Muscle of leg (tissue), 11 donors: Measurements from ENCODE around the gene SEZ6L2. TPM values are rescaled to one million over a fixed set of nuclear protein-coding genes. Genes with fewer than 3 reads are reported as not detected.
"Not testable (repeated sequence)": the region's sequence is repeated elsewhere in the genome, so short reads cannot be mapped to it uniquely, and the experiment has no call there.

Experiments used
- DNase-seq: peaks from one replicate; pipeline ENCODE4 v3.0.0; 2013
- H3K27ac ChIP-seq: one replicate; pipeline ENCODE4 v1.5.1; 2013; ENCODE audit warnings: mild to moderate bottlenecking, low read length, control low read depth
- H3K27me3 ChIP-seq: one replicate; pipeline ENCODE4 v1.6.1; 2013; ENCODE audit warnings: low read length; ENCODE audit not compliant: control insufficient read depth, insufficient read depth
- H3K36me3 ChIP-seq: one replicate; pipeline ENCODE4 v1.6.1; 2013; ENCODE audit warnings: low read length; ENCODE audit not compliant: control insufficient read depth, insufficient read depth
- H3K4me1 ChIP-seq: one replicate; pipeline ENCODE4 v1.6.1; 2013; ENCODE audit warnings: low read length; ENCODE audit not compliant: control insufficient read depth, insufficient read depth
- H3K4me3 ChIP-seq: one replicate; pipeline ENCODE4 v1.5.1; 2013; ENCODE audit warnings: low read length, control low read depth
- H3K9me3 ChIP-seq: replicated peaks from 2 replicates; pipeline ENCODE4 v1.6.1; 2013; ENCODE audit warnings: low read depth, low read length; ENCODE audit not compliant: control insufficient read depth
- WGBS: methylation state at CpG from one replicate; pipeline ENCODE4 v1.1.5; 2013; ENCODE audit warnings: missing lambda C conversion rate; ENCODE audit not compliant: insufficient coverage; 5-methylcytosine and 5-hydroxymethylcytosine counted together
- polyA plus RNA-seq, 8 donors: library from polyadenylated mRNA; unstranded; fragments of 120-200 nt; gene quantifications; one replicate each; pipeline versions ENCODE4 v1.2.1 to v1.2.3, GENCODE V29; 2013; ENCODE audit warnings: inconsistent platforms in 1 of 8, low replicate concordance in 1 of 8; ENCODE audit not compliant: insufficient read length in 8 of 8, insufficient read depth in 1 of 8
- total RNA-seq: library from RNA; stranded (reverse); fragments of 120-200 nt; gene quantifications from one replicate; pipeline ENCODE4 v1.2.4, GENCODE V29; 2013

SEZ6L2 gene
- total and polyA plus RNA-seq, 9 donors = 1.1 to 8.4 (median 2.9) TPM

DNA sequence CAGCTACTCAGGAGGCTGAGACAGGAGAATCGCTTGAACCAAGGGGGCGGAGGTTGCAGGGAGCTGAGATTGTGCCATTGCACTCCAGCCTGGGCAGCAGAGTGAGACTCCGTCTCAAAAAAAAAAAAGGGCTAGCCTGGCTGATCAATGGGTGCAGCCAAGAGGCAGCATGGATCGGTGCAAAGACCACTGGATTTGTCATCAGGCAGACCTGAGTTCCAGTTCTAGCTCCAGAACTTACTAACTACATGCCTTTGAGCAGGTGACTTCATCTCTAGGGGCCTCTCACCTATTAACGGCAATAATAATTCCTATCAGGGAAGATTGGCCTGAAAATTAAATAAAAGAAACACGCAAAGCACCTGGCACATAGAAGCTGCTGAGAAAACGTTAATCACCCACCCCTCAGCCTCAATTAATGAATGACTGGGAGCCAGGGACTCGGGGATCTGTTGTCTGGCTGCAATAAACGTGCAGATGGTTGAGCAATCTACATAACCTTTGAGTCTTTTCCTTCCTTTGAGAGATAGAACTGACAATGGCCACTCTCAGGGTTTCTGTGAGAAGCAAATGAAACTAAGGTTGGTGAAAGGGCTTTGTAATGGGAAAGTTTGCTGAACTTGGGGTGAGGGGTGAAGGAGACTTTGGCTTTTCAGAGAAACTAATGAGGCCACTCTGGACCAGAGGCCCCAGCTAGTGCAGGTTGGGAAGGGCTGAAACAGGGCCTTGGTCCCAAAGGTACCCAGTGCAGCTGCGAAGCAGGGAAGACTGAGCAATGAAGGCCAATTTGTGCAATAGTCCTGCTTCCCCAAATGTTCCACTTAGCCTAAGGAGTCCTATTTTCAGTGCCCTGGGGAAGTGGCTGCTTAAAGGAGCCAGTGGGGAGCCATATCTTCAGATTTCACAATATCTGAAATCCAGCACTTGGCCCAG is 7.6 kb downstream of the SEZ6L2 start:
- Histone ChIP-seq H3K4me3 (no peak overlapping the region), H3K4me1 (no peaks in the 10 kb centered on the region), H3K36me3 (no peaks in the 10 kb centered on the region), H3K9me3 (no peaks in the 10 kb centered on the region), H3K27ac (no peak overlapping the region), H3K27me3 (peaks cover under 1% of the 10 kb centered on the region)
- peak; percentile 39 for DNase-seq
- 81% methylated on average over 4 of the region's 10 CpGs for WGBS

- H3K9me3 ChIP-seq, DNase-seq, H3K4me1 ChIP-seq, H3K27ac ChIP-seq, H3K27me3 ChIP-seq, H3K36me3 ChIP-seq, H3K4me3 ChIP-seq: not testable (repeated sequence)
- 80% methylated on average over 1 of the region's 3 CpGs for WGBS
These were observed 10.0 kb downstream of the SEZ6L2 start for GRCh38 chr16:29889372-29889771.

- no peak for DNase-seq
- Histone ChIP-seq H3K27ac (no peak overlapping the region), H3K4me3 (no peak overlapping the region), H3K27me3 (no peaks in the 10 kb centered on the region), H3K9me3 (no peaks in the 10 kb centered on the region), H3K4me1 (no peaks in the 10 kb centered on the region), H3K36me3 (no peaks in the 10 kb centered on the region)
- WGBS = 69% methylated on average over 6 of the region's 6 CpGs
These were observed 15.4 kb downstream of the SEZ6L2 start for GRCh38 chr16:29883987-29884386.

GRCh38 chr16:29881050-29881449 is 18.3 kb downstream of the SEZ6L2 start:
- WGBS = 83% methylated on average over 1 of the region's 3 CpGs
- DNase-seq = no peak
- H3K4me1 ChIP-seq = peaks cover 9% of the 10 kb centered on the region
- H3K9me3 ChIP-seq = no peaks in the 10 kb centered on the region
- no peak overlapping the region for H3K27ac ChIP-seq
- H3K4me3 ChIP-seq = no peak overlapping the region
- H3K36me3 ChIP-seq = no peaks in the 10 kb centered on the region
- peaks cover 23% of the 10 kb centered on the region for H3K27me3 ChIP-seq

DNA sequence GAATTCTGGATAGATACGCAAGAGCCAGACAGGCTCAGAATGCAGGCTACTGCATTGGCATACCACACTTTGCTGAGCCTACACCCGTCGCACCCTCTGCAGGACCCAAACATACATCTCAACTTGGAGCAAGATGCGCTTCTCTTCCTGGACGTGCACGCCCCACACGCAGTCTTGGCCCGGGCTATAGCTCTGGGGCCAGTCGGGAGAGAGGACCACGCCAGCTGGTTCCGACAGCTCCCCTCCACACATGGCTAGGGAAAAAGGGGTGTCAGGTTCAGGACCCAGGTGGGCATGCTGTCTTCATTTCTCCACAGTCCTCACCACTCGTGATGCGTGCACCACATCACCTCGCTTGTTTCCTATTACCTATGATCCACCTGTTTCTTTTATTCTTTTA is 21.2 kb downstream of the SEZ6L2 start:
- Histone ChIP-seq H3K27me3 (peaks cover 37% of the 10 kb centered on the region), H3K9me3 (no peaks in the 10 kb centered on the region), H3K4me3 (no peak overlapping the region), H3K4me1 (peaks cover 9% of the 10 kb centered on the region), H3K36me3 (no peaks in the 10 kb centered on the region), H3K27ac (no peak overlapping the region)
- no peak for DNase-seq
- WGBS = 91% methylated on average over 3 of the region's 14 CpGs

GRCh38 chr16:29877266-29877961 is 21.9 kb downstream of the SEZ6L2 start:
- Histone ChIP-seq H3K4me1 (peaks cover 9% of the 10 kb centered on the region), H3K27ac (no peak overlapping the region), H3K9me3 (no peaks in the 10 kb centered on the region), H3K27me3 (peaks cover 37% of the 10 kb centered on the region), H3K4me3 (no peak overlapping the region), H3K36me3 (no peaks in the 10 kb centered on the region)
- no peak for DNase-seq
- WGBS = 5% methylated on average over 21 of the region's 28 CpGs

- H3K9me3 ChIP-seq = no peaks in the 10 kb centered on the region
- no peak for DNase-seq
- no peaks in the 10 kb centered on the region for H3K36me3 ChIP-seq
- peaks cover 9% of the 10 kb centered on the region for H3K4me1 ChIP-seq
- no peak overlapping the region for H3K27ac ChIP-seq
- WGBS = 4% methylated on average over 39 of the region's 45 CpGs
- peaks cover 37% of the 10 kb centered on the region for H3K27me3 ChIP-seq
- no peak overlapping the region for H3K4me3 ChIP-seq
These were observed 22.6 kb downstream of the SEZ6L2 start for GRCh38 chr16:29876594-29877249.

GRCh38 chr16:29876217-29876593 is 23.1 kb downstream of the SEZ6L2 start:
- Histone ChIP-seq H3K27me3 (peaks cover 37% of the 10 kb centered on the region), H3K36me3 (no peaks in the 10 kb centered on the region), H3K9me3 (no peaks in the 10 kb centered on the region), H3K4me1 (peaks cover 9% of the 10 kb centered on the region), H3K4me3 (no peak overlapping the region), H3K27ac (no peak overlapping the region)
- no peak for DNase-seq
- WGBS = 7% methylated on average over 16 of the region's 18 CpGs

DNA sequence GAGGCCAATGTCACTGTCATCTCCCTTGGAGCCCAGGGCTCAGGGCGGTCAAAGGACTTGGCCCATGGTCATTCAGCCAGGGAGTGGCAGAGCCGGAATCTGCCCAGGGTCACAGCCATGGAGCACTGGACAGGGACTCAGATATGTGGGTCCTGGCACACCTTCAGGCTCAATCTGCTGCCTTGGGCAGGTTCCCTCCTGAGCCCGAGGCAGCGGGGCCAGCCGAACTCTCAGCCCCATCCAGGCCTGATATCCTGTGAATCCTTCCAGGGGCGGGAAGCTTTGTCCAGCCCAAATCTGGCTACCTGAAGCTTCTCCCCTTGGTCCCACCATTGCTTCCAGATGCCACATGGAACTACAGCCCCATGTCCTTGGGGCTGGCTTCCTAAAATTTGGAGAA is 24.1 kb downstream of the SEZ6L2 start:
- Histone ChIP-seq H3K27me3 (peaks cover 37% of the 10 kb centered on the region), H3K27ac (no peak overlapping the region), H3K9me3 (no peaks in the 10 kb centered on the region), H3K36me3 (no peaks in the 10 kb centered on the region), H3K4me3 (no peak overlapping the region), H3K4me1 (peaks cover 9% of the 10 kb centered on the region)
- DNase-seq = no peak
- WGBS = 97% methylated on average over 3 of the region's 6 CpGs

DNA sequence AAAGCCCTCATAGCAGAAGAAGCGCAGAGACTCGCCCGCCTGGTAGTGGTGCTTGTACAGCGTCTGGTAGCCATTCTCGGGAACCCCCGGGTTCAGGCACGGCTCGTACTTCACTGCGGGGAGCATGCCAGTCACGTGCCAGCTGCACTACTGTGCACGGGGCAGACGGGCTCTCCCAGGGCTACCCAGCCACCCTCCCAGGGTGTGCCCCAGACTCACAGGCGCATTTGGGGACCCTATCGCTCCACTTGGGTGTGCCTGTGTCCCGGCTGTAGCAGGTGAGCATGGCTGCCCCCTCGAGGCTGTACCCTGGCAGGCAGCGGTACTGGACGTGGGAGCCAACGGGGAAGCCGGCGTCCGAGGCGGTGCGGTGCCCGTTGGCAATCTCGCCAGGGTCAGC is 26.0 kb downstream of the SEZ6L2 start:
- H3K4me3 ChIP-seq = no peak overlapping the region
- H3K27me3 ChIP-seq = peaks cover 37% of the 10 kb centered on the region
- H3K27ac ChIP-seq = no peak overlapping the region
- H3K4me1 ChIP-seq = peaks cover 9% of the 10 kb centered on the region
- no peaks in the 10 kb centered on the region for H3K9me3 ChIP-seq
- no peak for DNase-seq
- H3K36me3 ChIP-seq = no peaks in the 10 kb centered on the region
- WGBS = 86% methylated on average over 26 of the region's 26 CpGs
